ENCODE results near the gene ERH. TPM values are rescaled to one million over a fixed set of nuclear protein-coding genes. Genes with fewer than 3 reads are reported as not detected.
"Not testable (repeated sequence)": the region's sequence is repeated elsewhere in the genome, so short reads cannot be mapped to it uniquely, and the experiment has no call there.

The ERH gene
- total RNA-seq, 1 experiment from 2014 or later, result 245 TPM

DNA sequence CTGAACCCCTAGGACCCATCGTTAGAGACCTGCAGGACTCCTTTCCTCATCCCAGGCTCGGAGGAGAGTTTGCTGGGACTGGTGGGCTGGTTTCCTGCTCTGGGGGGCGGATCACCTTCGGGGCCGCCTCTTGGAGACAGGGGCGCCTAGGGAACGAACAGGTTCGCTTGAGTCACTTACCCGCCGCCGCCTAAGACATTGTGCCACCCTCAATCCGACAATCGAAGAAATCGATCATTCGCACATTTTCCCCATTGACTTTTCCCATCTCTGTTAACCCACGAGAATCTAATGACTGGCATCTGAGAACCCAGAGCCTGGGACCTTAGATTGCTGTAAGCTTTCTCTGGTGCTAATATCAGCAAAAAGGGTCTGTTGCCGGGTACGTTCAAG is 715 bp upstream of the ERH start:
- H3K36me3 Mint-ChIP-seq (ENCODE audit: insufficient read depth, unreplicated experiment), result peaks cover 35% of the 10 kb centered on the region
- H3K4me1 Mint-ChIP-seq (ENCODE audit: insufficient read depth, unreplicated experiment), result peaks cover 22% of the 10 kb centered on the region
- POLR2A ChIA-PET, result interaction anchor here (0.6 to 3.6 kb wide), 18 partner anchors 12 to 1018 kb away, joined by 3 to 30 read pairs (median 4); partner anchors contain the start of genes EXD2, SRSF5 and SYNJ2BP
- intact Hi-C loops (cut with micrococcal nuclease), result loop anchor here (1.0 kb wide), 1 partner anchor 61 kb away; no protein-coding TSS in a partner anchor
- CTCF ChIA-PET, result interaction anchor here (0.6 kb wide), 1 partner anchor 28 kb away, joined by 3 read pairs; no protein-coding TSS in a partner anchor
- BruUV-seq (replicated peaks), result TSS peak; percentile 62
- H3K27me3 Mint-ChIP-seq (ENCODE audit: insufficient read depth, unreplicated experiment), result no peaks in the 10 kb centered on the region
- H3K9me3 Mint-ChIP-seq (ENCODE audit: unreplicated experiment), result no peaks in the 10 kb centered on the region
- peak overlapping the region; percentile 99 for H3K27ac Mint-ChIP-seq (ENCODE audit: low read depth, unreplicated experiment)
- H3K4me3 Mint-ChIP-seq (ENCODE audit: unreplicated experiment), result peak overlapping the region; percentile 89
- TF ChIP-seq, protein P1, sequence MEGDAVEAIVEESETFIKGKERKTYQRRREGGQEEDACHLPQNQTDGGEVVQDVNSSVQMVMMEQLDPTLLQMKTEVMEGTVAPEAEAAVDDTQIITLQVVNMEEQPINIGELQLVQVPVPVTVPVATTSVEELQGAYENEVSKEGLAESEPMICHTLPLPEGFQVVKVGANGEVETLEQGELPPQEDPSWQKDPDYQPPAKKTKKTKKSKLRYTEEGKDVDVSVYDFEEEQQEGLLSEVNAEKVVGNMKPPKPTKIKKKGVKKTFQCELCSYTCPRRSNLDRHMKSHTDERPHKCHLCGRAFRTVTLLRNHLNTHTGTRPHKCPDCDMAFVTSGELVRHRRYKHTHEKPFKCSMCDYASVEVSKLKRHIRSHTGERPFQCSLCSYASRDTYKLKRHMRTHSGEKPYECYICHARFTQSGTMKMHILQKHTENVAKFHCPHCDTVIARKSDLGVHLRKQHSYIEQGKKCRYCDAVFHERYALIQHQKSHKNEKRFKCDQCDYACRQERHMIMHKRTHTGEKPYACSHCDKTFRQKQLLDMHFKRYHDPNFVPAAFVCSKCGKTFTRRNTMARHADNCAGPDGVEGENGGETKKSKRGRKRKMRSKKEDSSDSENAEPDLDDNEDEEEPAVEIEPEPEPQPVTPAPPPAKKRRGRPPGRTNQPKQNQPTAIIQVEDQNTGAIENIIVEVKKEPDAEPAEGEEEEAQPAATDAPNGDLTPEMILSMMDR (IDR thresholded peaks at IDR 0.05; ENCODE audit: unreplicated experiment), result no peak
- DNase-seq (ENCODE audit: unreplicated experiment), result peak; percentile 9

DNA sequence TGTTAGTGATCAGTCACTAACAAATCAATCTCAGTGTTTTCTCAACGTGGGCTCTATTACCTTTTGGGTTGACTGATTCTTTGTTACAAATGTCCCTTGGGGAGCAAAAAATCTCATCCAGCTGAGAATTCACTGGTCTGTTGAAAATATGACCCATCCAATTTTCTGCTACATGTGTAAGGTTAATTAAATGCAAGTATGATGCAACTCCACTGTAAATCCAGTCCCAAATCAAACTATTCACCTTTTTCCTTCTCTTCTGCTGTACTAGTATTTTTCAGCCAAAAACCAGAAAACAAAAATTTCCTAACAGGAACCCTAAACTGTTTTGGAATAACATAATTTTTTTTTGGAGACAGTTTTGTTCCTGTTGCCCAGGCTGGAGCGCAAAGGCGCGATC is 2.2 kb downstream of the ERH start:
- TF ChIP-seq, protein P1 (IDR thresholded peaks at IDR 0.05; ENCODE audit: unreplicated experiment), result no peak
- ChIA-PET CTCF (interaction anchor here (0.6 to 1.3 kb wide), 3 partner anchors 153 to 1987 kb away, joined by 3 to 5 read pairs (median 4); no protein-coding TSS in a partner anchor), POLR2A (interaction anchor here (3.4 kb wide), 1 partner anchor 9 kb away, joined by 14 read pairs; no protein-coding TSS in a partner anchor)
- Mint-ChIP-seq H3K27me3 (ENCODE audit: insufficient read depth, unreplicated experiment) (no peaks in the 10 kb centered on the region), H3K4me1 (ENCODE audit: insufficient read depth, unreplicated experiment) (peaks cover 34% of the 10 kb centered on the region), H3K9me3 (ENCODE audit: unreplicated experiment) (no peaks in the 10 kb centered on the region), H3K36me3 (ENCODE audit: insufficient read depth, unreplicated experiment) (peaks cover 63% of the 10 kb centered on the region), H3K4me3 (ENCODE audit: unreplicated experiment) (peak overlapping the region; percentile 89), H3K27ac (ENCODE audit: low read depth, unreplicated experiment) (no peak overlapping the region)
- no TSS peak for BruUV-seq (replicated peaks)
- no peak for DNase-seq (ENCODE audit: unreplicated experiment)
- intact Hi-C loops (cut with micrococcal nuclease), result no loop called here

DNA sequence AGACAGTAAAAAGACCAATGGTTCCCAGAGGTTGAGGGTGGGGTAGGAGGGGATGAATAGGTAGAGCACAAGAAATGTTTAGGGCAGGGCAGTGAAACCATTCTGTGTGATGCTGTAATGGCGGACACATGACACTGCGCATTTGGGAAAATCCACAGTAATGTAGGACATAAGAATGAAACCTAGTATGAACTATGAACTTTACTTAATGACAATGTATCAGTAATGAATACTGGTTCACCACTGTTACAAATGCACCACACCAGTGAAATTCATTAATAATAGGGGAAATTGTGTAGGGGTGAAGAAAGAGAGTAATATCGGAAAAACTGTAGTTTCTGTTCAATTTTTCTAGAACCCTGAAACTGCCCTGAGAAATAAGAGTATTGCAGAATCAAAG is 5.6 kb downstream of the ERH start:
- DNase-seq (ENCODE audit: unreplicated experiment), result no peak
- intact Hi-C loops (cut with micrococcal nuclease), result no loop called here
- no TSS peak for BruUV-seq (replicated peaks)
- ChIA-PET CTCF (no interaction called here), POLR2A (no interaction called here)
- Mint-ChIP-seq H3K4me3 (ENCODE audit: unreplicated experiment) (no peak overlapping the region), H3K4me1 (ENCODE audit: insufficient read depth, unreplicated experiment) (peaks cover 33% of the 10 kb centered on the region), H3K27me3 (ENCODE audit: insufficient read depth, unreplicated experiment) (no peaks in the 10 kb centered on the region), H3K9me3 (ENCODE audit: unreplicated experiment) (no peaks in the 10 kb centered on the region), H3K27ac (ENCODE audit: low read depth, unreplicated experiment) (no peak overlapping the region), H3K36me3 (ENCODE audit: insufficient read depth, unreplicated experiment) (peaks cover 92% of the 10 kb centered on the region)
- TF ChIP-seq, protein P1 (IDR thresholded peaks at IDR 0.05; ENCODE audit: unreplicated experiment), result no peak

DNA sequence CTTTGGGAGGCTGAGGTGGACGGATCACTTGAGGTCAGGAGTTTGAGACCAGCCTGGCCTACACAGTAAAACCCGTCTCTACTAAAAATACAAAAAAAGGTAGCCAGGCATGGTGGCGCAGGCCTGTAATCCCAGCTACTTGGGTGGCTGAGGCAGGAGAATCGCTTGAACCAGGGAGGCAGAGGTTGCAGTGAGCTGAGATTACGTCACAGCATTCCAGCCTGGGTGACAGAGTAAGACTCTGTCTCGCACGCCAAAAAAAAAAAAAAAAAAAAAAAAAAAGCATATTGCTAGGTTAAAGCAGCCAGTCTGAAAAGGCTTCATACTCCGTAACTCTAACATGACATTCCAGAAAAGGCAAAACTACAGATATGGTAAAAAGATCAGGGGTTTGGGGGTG is 6.7 kb downstream of the ERH start:
- H3K27ac Mint-ChIP-seq (ENCODE audit: low read depth, unreplicated experiment); intact Hi-C loops (cut with micrococcal nuclease); H3K9me3 Mint-ChIP-seq (ENCODE audit: unreplicated experiment); H3K4me3 Mint-ChIP-seq (ENCODE audit: unreplicated experiment); H3K27me3 Mint-ChIP-seq (ENCODE audit: insufficient read depth, unreplicated experiment); BruUV-seq (replicated peaks): not testable (repeated sequence)
- peak; percentile 29 for DNase-seq (ENCODE audit: unreplicated experiment)
- peaks cover 33% of the 10 kb centered on the region for H3K4me1 Mint-ChIP-seq (ENCODE audit: insufficient read depth, unreplicated experiment)
- peaks cover 96% of the 10 kb centered on the region for H3K36me3 Mint-ChIP-seq (ENCODE audit: insufficient read depth, unreplicated experiment)
- ChIA-PET POLR2A (interaction anchor here (1.2 kb wide), 1 partner anchor 8 kb away, joined by 3 read pairs; no protein-coding TSS in a partner anchor), CTCF (interaction anchor here (1.8 kb wide), 1 partner anchor 12 kb away, joined by 8 read pairs; no protein-coding TSS in a partner anchor)
